Thyroid gland (tissue), 4 donors: Measurements from ENCODE around the gene AP3B1.

Experiments
- POLR2A ChIP-seq, 2 donors: fragments of 450-650 bp; IDR thresholded peaks; one replicate each; pipeline ENCODE4 v1.6.1; 2017; ENCODE audit warnings: antibody characterized with exemption in 2 of 2, mild to moderate bottlenecking in 2 of 2, moderate library complexity in 1 of 2
- TF ChIP-seq, protein P1 (sequence below), 6 experiments: fragments of 200-600 bp in 3 of 6; fragments of 450-650 bp in 3 of 6; sonication (generic) in 3 of 6; IDR thresholded peaks; one replicate each; pipeline ENCODE4 v1.5.1; 2016 to 2019; ENCODE audit warnings: antibody characterized with exemption in 6 of 6, mild to moderate bottlenecking in 2 of 6, inconsistent platforms in 1 of 6, moderate library complexity in 1 of 6

DNA sequence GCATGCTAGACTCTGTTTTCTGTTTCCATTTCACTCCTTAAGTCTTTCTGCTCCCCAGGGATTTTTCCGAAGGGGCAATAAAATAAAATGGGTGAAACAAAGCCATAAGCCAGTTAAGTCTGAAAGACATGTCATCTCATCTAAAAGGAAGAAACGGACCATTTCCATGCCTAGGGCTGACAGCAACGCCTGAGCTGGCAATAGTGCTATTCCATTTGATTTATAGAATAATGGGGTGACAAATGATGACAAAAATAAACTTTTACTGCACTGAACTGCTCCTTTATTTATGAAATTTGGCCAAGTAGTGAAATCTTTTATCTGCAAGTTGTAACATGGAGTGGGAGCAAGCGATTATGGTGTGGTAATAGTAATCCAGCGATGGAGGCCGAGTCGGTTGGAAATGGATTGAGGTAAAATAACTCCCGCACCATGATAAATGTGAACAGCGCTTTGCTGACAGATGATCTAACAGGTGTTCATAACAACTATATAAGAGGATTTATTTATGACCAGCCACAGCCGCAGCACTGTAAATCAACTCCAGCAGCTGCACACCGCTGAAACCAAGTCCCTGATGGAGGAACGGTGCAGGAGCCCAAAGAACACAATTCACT lies 298.6 kb downstream of the AP3B1 start:
- TF ChIP-seq, protein P1, sequence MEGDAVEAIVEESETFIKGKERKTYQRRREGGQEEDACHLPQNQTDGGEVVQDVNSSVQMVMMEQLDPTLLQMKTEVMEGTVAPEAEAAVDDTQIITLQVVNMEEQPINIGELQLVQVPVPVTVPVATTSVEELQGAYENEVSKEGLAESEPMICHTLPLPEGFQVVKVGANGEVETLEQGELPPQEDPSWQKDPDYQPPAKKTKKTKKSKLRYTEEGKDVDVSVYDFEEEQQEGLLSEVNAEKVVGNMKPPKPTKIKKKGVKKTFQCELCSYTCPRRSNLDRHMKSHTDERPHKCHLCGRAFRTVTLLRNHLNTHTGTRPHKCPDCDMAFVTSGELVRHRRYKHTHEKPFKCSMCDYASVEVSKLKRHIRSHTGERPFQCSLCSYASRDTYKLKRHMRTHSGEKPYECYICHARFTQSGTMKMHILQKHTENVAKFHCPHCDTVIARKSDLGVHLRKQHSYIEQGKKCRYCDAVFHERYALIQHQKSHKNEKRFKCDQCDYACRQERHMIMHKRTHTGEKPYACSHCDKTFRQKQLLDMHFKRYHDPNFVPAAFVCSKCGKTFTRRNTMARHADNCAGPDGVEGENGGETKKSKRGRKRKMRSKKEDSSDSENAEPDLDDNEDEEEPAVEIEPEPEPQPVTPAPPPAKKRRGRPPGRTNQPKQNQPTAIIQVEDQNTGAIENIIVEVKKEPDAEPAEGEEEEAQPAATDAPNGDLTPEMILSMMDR (IDR thresholded peaks at IDR 0.05): no peak
- no peak for TF ChIP-seq POLR2A (IDR thresholded peaks at IDR 0.05)
